ENCODE measurements around the gene TAF1B.

DNA sequence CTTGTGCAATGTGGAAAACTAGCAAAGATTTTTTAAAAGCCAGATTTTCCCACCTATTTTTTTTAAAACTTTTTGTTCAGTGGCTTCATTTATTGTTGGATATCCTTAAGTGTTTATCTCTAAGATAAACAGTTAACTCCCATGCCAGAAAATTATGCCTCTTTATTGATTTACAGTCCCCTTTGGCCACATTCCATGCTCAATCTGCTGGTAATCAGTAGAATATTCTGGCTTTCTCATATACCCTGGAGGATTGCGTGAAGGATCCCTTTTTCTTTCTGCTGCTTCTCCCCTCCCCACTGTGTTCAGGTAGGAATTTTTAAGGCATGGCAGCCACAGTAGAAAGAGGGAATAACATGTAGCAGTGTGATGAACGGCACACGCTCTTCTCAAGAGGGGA is 110.9 kb downstream of the TAF1B start:
- TF ChIP-seq, protein P1, sequence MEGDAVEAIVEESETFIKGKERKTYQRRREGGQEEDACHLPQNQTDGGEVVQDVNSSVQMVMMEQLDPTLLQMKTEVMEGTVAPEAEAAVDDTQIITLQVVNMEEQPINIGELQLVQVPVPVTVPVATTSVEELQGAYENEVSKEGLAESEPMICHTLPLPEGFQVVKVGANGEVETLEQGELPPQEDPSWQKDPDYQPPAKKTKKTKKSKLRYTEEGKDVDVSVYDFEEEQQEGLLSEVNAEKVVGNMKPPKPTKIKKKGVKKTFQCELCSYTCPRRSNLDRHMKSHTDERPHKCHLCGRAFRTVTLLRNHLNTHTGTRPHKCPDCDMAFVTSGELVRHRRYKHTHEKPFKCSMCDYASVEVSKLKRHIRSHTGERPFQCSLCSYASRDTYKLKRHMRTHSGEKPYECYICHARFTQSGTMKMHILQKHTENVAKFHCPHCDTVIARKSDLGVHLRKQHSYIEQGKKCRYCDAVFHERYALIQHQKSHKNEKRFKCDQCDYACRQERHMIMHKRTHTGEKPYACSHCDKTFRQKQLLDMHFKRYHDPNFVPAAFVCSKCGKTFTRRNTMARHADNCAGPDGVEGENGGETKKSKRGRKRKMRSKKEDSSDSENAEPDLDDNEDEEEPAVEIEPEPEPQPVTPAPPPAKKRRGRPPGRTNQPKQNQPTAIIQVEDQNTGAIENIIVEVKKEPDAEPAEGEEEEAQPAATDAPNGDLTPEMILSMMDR (IDR thresholded peaks at IDR 0.05): no peak
- TF ChIP-seq POLR2A (IDR thresholded peaks at IDR 0.05): no peak
- no peak for TF ChIP-seq POLR2AphosphoS5 (IDR thresholded peaks at IDR 0.05)

Measured in breast epithelium (tissue), 3 donors.